GM23248 (cell line): ENCODE data around the gene NPAS3.

Source experiments
- EZH2 ChIP-seq: fragments of 200-600 bp; sonication (generic); IDR thresholded peaks from 2 replicates; pipeline ENCODE4 v1.6.1; 2018; ENCODE audit warnings: antibody characterized with exemption, mild to moderate bottlenecking; ENCODE audit not compliant: insufficient read depth, poor library complexity, severe bottlenecking
- EZH2phosphoT487 ChIP-seq: fragments of 200-600 bp; sonication (generic); IDR thresholded peaks from 2 replicates; pipeline ENCODE4 v1.6.1; 2018; ENCODE audit warnings: antibody characterized with exemption, moderate library complexity, mild to moderate bottlenecking, low read depth; ENCODE audit not compliant: insufficient read depth

DNA sequence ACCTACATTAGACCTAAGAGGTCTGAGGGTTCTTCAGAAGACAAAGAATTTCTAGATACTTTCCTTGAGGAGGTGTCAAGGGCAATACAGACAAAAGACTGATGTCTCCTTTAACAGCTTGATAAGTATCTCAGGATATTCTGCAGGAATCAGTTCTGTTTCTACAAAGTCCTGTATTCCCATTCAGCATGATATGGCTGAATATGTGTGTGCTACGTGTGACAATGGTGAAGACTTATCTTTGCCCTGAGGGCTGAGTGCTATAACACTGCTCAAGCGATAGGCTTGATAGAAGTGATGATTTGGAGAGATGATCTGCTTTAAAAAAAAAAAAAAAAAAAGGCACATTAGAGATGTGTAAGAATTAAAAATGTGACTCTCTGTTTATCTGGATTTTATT lies 582.5 kb downstream of the NPAS3 start:
- TF ChIP-seq EZH2 (no peak), EZH2phosphoT487 (no peak)
